GM10266 (cell line): ENCODE data around the gene PARD3B.

Source experiments
- DNase-seq: peaks from one replicate; pipeline ENCODE4 v3.0.0; 2012; ENCODE audit errors: extremely low spot score
- CTCF ChIP-seq: IDR thresholded peaks from 2 replicates; pipeline ENCODE4 v1.5.1; 2012; ENCODE audit warnings: mild to moderate bottlenecking, low read depth; ENCODE audit not compliant: control insufficient read depth, insufficient read depth; ENCODE audit errors: missing control alignments

Gene PARD3B

GRCh38 chr2:205586626-205587025 is 1041.4 kb downstream of the PARD3B start:
- no peak for DNase-seq
- no peak for TF ChIP-seq CTCF

GRCh38 chr2:205589479-205589878 is 1044.2 kb downstream of the PARD3B start:
- no peak for DNase-seq
- no peak for TF ChIP-seq CTCF

- no peak for TF ChIP-seq CTCF
- no peak for DNase-seq
These were observed 1045.5 kb downstream of the PARD3B start for GRCh38 chr2:205590759-205591158.

- TF ChIP-seq CTCF, result no peak
- no peak for DNase-seq
These were observed 1048.6 kb downstream of the PARD3B start for GRCh38 chr2:205593891-205594290.

GRCh38 chr2:205596581-205596980 is 1051.3 kb downstream of the PARD3B start:
- TF ChIP-seq CTCF, result no peak
- no peak for DNase-seq

GRCh38 chr2:205605638-205606304 is 1060.5 kb downstream of the PARD3B start:
- no peak for TF ChIP-seq CTCF
- DNase-seq, result no peak

GRCh38 chr2:205607146-205607545 is 1061.9 kb downstream of the PARD3B start:
- DNase-seq, result no peak
- TF ChIP-seq CTCF, result no peak
